Measurements from ENCODE around the gene L1CAM.

The L1CAM gene

DNA sequence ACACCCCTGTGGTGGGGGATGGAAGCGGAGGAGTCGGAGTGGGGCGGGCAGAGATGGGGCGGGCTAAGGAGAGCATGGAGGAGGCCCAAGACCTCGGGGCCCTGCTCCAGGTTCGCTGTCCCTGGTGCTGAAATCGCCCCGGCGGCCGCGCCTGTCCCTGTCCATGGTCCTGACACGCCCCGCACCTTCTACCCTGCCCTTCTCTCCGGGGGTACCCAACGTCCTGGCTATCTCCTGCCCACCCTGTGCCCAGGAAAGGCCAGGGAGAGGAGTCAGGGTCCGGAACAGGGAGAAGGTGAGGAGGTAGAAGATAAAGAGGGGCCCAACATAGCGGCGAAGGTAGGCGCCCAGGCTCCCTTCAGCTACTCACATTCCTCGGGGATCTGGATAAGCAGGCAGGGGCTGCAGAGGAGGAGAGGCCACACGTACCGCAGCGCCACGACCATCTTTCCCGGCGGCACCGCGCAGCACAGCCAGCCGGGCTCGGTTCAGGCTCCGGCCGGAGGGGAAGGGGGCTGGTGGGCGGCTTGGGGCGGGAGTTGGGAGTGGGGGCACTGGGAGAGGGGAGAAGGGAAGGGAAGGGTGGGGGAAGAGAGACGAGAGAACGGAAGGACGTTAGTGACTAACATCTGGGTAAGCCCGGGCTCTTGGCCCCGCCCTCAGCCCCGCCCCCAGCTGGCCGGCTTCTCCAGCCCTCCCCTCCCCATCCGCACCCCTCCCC is 10.4 kb downstream of the L1CAM start:
- no peak for DNase-seq

DNA sequence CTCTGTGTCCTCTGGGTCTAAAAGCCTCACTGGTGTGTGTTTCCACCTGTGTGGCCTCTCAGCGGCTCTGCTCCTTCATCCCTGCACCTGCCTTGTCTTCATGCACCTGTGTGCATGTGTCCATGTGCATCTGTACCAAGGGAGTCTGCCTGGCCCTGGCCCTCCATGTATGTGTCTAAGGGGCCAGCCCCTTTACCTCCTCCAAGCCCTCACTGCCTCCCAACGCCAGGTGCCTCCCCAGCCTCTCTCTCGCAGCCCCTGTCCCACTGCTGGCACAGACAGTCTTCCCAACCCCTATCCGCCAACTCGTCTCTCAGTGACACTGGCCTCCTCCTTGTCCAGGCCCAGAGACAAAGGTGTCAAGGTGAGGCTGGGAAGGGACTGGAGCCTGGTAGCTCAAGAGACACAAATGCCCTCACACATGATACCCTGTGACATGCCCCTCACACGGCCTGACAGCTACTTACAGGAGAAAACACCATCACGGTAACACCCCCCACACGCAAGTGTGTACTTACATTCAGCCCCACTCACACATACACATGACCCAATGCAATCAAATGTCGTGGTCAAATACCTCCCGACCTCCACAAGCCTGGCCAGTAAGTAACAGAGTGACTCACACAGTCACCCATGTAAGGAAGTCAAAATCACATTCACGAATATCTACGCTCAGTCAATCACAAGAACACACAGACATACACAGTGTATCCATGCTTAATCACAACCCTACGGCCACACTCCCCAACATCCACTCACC is 11.4 kb downstream of the L1CAM start:
- no peak for DNase-seq

DNA sequence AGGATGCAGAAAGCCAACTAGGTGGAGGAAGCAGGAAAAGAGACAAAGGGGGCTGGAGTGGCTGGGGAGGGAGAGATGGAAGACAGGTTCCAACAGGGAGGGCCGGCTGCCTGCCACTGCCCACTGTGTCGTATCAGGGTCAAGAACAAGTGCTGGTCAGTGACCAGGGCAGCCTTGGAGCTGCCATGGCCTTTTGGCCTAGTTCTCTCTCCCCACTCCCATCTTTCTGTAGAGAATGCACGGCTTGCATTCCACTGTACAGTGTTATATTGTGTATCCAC is 11.9 kb downstream of the L1CAM start:
- DNase-seq, result no peak

DNA sequence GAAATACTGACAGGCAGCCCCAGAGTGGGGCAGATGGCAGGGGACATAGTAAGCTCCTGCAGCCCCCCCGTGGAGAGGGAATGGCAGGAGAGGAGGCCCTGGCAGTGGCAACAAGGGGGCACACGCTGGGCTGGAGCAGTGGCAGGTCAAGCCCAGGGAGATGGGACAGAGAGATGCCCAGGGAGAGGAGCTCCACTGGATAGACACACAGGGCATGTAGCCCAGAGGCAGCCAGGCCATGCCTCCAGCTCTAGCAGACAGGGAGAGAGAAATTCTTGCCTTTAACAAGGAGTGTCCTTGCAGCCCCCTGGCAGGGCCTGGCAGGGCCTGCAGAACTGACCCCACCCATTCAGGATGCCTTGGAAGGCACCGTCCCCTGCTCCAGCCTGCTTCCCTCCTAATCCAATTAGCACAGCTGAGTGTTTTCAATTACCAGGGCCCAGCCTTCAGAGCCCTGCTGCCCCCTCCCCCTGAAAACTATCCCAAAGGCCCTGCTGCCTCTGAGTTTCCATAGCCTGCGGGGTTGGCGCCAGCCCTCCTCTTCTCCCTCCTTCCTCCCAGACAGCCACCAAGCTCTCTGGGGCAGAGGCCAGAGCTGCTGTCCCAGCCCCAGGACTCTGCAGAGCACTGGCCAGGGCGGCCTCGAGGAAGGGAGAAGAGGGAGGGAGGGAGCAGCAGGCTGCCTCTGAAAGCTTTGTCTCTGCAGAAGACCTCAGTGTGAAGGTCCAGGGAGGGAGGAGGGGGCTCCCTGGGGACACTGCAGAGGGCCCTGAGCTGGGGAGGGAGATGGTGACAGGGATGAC is 12.5 kb downstream of the L1CAM start:
- DNase-seq, result no peak

DNA sequence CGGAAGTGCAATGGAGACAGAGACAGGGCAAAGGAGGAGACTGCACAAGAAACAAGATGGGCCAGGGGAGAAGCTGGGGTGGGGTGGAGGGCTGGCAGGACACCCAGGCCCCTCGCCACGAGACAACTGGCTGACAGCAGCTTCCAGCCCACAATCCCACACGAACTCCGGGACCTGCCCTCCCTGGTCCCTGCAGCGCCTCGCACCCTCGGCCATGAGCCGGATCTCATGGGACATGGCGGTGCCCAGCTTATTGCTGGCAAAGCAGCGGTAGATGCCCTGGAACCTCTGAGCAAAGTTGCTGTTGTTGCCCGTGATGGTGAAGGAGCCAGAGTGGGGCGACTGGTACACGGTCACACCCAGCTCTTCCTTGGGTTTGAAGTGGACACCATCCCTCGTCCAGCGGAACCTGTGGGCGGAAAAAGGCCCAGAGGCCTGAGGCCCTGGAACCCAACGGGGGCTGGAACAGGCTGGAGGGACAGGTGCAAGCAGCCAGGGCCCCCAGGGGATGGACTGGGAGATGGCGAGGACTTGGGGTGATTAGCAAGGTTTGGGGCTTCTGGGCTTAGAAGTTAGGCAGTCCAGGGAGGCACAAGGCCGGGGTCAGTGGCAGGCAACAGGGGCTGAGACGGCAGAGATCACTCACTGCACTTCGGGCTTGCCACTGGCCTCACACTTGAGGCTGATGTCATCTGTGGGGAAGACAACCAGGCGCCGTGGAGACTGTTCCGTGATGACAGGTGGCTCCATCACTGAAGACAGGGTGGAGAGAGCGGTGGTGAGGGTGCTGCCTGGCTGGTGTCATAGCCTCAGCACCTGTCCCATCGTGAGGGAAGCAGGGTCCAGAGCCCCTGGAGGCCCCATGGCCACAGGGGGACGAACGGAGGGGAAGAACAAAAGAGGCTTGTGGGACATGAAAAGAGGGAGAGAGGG is 13.8 kb downstream of the L1CAM start:
- DNase-seq, result no peak

DNA sequence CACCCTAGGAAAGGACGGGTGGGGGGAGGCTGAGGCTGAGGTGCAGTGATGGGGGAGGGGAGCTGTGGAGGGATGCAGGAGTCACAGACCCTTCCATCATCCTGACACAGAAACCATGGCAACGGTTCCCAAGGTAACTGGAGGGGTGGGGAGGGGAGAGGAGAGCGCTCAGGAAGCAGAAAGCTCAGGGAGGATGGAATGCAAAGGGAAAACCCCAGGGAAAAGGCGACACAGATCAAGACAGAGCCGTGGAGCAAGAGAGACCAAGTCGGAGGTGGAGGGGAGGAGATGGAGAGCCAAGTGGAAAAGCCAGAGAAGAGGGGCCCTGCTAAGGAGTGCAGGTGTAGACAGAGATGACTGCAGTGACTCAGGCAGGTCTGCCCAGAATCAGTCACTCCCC is 14.5 kb downstream of the L1CAM start:
- DNase-seq, result no peak

DNA sequence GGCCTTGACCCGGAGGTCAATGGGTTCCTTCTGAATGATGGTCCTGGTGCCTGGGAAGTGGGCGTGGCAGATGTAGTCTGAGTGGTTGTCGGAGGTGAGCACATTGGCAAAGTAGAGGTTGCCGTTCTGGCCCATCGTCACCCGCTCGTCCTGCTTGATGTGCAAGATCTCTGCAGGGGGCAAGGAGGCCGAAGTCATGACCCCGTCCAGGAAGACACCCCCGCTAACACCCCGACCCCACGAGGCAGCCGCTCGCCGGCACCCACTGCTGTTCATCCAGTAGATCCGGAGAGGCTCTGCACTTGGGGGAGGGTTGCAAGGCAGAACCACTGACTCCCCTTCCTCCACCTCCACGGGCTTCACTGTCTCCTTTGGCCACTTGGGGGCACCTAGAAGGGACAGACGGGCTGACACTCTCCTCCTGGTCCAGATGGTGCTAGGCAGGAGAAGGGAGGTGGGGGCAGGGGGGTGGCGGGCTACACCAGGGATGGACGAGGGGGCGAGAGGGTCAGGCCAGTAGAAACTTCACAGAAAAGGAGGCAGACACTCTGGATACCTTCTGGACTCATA is 15.1 kb downstream of the L1CAM start:
- DNase-seq, result no peak

DNA sequence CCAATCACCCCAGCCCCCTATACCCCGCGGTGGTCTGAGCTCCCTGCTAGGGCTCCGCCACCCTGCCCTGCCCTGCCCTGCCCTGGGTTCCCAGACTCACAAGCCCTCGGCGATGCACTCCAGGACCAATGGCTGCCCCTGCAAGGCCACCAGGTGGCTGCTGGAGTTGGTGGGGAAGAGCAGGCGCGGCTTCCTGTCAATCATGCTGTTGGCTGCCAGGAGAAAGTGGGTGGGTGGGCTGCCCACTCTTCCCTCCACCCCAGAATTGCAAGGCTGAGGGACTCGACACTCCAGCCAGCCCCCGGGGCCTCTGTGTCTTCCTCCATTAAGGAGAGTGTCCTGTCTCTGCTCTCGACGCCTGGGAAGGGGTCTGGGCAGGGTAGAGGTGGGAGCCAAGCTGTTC is 15.7 kb downstream of the L1CAM start:
- no peak for DNase-seq

DNA sequence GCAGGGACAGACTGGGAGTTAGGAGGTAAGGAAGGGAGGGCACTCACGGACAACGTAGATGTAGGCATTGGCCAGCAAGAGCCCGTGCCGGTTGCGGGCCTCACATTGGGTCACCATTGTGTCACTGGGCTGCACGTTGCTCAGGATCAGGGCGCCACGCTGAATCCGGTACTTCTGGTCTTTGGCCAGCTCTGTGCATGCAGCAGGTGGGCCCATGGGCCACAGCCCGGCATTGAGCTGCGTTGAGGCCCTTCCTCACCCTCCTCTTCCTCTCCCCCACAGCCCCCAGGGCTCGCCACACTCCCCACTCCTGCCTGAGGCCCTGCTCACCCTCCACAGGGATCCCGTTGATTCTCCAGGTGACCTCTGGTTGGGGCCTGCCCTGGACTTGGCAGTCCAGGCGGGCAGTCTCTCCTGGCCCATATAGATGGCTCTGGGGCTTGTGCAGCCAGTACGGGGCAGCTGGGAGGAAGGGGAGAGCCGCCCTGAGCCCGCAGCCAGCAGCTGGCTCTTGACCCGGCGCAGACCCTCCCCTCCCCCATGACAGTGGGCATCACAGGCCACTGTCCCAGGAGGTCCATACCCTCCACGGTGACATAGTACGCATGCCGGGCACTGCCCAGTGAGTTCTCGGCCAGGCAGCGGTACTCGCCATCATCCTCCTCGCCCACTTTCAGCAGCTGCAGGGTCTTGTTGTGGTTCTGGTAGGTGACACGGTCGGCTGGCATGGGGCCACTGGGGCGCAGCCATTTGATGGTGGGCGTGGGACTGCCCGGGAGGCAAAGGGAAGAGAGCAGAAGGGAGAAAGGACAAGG is 16.3 kb downstream of the L1CAM start:
- no peak for DNase-seq

DNA sequence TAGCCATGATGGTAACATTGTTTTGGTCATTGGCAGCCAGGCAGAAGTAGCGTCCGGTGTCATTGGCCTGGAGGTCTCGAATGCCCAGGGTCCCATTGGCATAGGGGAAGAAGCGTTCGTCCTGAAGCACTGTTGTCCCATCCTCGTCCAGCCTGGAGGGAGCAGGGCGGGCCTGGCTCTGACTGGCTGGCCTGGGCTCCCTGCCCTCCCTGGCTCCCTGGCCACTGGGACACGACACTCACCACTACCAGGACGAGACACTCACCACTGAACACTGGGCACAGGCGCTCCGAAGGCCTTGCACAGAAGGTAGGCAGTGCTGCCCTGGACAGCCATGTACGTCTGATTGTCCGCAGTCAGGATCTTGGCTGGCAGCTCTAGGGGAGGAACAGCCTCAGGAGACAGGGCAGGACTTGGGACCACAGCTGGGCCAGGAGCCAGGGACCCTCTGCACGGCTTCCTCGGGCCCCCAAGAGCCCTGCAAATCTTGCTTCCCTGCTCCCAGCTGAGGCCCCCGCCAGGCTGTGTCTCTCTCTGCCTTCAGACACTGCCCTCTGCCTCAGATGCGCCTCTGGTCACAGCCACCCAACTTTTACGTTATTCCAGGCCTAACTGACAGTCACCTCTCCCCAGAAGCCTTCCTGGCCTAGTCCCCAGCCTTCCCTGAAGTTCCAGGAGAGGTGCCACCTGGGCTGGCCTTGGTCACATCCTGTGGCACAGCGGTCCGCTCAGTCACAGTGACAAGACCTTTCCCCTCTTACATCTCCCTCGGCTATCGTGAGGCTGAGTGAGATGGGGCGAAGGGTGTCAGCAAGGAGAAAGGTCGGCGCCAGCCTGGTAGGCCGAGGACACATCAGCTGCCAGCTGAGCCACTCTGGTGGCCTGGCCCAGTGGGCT is 17.1 kb downstream of the L1CAM start:
- DNase-seq, result no peak

DNA sequence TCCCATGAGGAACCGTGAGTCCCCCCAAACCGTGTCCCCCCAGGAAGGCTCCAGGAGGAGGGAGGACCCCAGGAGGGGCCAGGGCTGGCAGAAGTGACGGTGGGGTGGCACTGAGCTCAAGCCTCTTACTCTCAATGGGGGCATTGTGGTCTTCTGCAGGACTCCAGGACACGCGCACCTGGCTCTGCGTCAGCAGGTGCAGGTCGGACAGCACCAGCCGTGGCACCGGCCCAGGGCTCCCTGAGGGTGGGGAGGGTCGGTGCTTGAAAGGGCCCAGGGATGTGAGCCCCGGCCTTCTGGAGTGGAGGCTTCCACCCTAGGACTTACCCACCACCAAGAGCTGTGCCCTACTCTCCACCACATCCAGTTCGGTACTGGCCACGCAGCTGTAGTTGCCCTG is 18.3 kb downstream of the L1CAM start:
- DNase-seq, result no peak

DNA sequence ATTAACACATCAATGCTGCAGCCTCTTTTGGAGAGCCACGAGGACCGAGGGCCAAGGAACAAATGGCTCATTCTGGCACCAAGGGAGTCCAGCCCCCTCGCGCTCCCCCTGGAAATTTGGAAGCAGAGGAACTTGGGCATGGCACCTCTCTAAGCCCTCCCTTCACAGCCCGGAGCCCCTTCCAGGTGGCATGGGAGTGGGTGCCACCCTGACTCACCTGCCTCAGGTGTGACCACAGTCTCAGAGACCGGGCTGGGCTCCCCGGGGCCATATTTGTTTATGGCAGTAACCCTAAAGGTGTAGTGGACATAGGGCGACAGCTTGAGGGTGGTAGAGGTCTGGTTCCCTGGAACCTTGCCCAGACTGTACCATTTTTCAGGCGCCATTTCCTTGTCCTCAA is 18.8 kb downstream of the L1CAM start:
- no peak for DNase-seq

DNA sequence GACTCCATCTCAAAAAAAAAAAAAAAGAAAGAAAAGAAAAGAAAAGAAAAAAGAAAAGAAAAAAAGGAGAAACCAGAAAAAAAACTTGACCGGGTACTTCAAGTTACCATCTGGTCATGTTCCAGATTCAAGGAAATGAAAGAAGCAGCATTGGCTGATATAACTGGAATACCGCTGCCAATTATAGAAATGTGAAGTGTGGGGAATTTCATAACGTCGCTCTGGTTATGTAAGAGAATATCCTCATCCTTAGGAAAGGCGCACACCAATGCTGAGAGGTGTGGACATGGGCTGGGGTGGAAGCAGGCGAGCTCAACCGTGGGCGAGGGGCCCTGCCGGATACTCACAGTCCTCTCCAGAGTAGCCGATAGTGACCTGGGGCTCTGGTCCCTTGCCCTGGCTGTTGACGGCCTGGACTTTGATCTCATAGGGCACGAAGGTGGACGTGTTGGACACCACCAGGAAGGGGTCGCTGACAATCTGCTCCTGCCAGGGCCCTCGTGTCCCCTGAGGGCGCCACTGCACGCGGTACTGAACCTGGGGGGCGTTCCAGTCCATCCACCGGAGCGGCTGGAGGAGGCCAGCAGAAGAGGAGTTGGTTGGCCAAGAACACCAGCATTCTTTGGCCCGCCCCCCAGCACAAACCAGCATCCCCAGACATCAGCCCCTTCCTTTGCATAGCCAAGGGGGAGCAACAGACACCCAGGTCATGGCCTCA is 19.5 kb downstream of the L1CAM start:
- DNase-seq, result no peak

DNA sequence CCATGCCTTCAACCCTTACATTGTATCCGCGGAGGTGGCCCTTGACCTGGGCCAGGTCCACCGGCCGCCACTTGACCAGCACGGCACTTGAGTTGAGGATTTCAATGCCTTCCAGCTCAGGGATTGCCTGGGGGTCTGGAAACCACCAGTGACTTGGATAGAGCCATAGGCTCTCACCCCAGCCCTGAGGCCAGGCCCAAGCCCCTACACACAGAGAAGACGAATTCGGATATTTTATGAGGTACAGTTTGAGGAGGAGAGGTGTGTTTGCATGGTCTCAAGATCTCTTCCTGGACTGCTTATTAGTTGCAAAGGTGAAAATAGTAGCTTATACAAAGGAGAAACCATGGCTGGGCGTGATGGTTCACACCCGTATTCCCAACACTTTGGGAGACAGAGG is 20.3 kb downstream of the L1CAM start:
- DNase-seq, result no peak

DNA sequence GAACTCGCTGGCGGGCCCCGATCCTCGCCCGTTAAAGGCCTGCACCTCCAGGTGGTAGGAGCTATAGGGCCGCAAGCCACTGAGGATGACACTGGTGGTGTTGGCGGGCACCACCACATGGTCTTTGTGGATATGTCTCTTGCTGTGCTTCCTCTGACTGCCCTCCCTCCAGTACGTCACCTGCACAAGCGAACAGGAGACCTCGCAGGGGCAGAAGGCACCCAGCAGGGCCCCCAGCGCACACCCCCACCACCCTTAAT is 20.7 kb downstream of the L1CAM start:
- no peak for DNase-seq

DNA sequence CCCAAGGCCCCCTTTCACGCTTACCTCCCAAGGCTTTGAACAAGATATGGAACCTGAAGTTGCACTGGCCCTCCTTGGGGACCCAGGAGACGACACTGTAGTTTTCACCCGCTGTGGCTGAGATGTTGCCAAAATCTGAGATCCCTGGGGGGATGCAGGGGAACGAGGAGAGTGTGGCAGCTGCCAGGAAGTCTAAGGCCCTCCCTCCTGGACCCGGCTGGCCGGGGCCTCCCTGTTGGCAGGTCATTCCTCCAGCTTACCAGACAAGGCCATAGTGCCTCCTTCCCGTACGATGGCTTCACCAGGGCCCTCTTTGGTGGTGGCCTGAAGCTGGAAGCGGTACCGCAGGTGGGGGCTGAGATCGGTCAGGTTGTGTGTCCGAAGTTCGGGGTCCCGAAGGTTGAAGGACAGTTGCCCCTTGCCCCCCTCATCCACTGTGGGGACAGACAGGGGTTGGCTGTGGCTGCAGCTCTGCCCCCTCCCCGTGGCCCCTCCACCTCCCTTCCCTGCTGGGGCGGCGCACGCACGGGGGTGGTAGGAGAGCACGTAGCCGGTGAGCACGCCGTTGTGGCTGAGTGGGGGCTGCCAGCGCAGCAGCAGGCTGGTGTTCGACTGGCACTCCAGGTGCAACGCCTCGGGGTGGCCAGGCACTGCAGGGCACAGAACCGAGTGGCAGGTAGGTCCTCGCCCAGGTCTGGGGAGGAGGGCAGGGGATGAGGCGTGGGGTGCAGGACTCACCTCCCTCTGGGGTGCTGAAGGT is 21.2 kb downstream of the L1CAM start:
- no peak for DNase-seq

DNA sequence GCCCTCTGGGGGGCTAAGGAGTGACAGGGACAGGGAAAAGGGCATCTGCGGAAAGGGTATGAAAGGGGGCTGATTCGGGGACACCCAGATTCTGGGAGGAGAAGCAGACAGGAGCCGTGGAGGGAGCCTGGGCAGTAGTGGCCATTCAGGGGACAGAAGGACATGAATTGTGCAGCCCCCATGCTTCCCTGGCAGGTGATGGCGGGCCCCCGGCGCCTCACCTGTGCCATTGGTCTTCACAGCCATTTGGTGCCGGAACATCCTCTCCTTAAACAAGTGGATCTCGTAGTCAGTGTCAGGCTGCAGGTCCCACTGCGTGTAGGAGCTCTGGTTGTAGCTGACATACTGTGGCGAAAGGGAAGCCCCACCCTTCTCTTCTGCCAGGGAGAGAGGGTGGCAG is 21.9 kb downstream of the L1CAM start:
- DNase-seq, result no peak

DNA sequence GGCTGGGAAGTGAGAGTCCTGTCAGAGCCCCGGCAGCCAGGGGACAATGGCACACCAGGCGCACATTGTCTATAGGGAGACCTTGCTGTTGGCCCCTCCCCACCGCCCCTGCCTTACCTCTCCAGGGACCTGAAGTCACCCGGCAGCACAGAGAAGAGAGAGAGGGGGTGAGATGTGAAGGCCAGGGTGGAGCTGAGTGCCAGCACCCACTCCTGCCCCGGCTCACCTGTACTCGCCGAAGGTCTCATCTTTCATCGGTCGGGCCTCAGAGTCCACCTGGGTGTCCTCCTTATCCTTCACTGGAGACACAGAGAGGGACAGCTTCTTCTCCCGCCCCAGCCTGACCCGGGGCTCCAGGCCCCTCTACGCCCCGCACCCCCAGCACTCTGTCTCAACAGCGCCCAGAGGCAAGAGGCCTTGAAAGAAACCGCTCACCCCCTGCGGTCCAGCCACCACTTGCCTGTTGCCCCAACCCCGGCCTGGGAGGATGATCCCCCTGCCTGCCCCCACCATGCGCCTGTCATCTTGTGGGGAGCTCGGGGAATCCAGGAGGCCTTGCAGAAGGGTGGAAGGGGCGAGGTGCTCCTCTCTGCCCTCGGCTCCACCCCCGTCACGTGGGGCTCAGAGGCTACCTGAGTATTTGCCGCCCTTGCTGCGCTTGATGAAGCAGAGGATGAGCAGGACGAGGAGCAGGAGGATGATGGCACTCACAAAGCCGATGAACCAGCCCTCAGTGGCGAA is 22.6 kb downstream of the L1CAM start:
- DNase-seq, result no peak
